HG03378 (cell line): ENCODE data around the gene TPCN1.

Experiments used
- ATAC-seq: cut with Tn5 transposase; IDR thresholded peaks from one replicate; pipeline ENCODE4 v1.9.1; 2021; ENCODE audit warnings: mild to moderate bottlenecking, moderate library complexity; ENCODE audit not compliant: unreplicated experiment

Gene TPCN1

GRCh38 chr12:113278633-113279032 is 57.4 kb downstream of the TPCN1 start:
- no peak for ATAC-seq

- no peak for ATAC-seq
Observed at GRCh38 chr12:113284751-113285150, 63.5 kb downstream of the TPCN1 start.

- ATAC-seq, result no peak
Observed at GRCh38 chr12:113285679-113286610, 64.7 kb downstream of the TPCN1 start.

- ATAC-seq, result no peak
Observed at GRCh38 chr12:113286712-113287111, 65.4 kb downstream of the TPCN1 start.

GRCh38 chr12:113287146-113287898 is 66.1 kb downstream of the TPCN1 start:
- ATAC-seq, result no peak

GRCh38 chr12:113287899-113288282 is 66.6 kb downstream of the TPCN1 start:
- ATAC-seq, result no peak

- ATAC-seq, result no peak
Observed at GRCh38 chr12:113289361-113289760, 68.1 kb downstream of the TPCN1 start.

GRCh38 chr12:113290506-113290905 is 69.2 kb downstream of the TPCN1 start:
- no peak for ATAC-seq

GRCh38 chr12:113291586-113291985 is 70.3 kb downstream of the TPCN1 start:
- no peak for ATAC-seq

- ATAC-seq, result no peak
Observed at GRCh38 chr12:113292091-113292490, 70.8 kb downstream of the TPCN1 start.

- ATAC-seq, result no peak
Observed at GRCh38 chr12:113292547-113292946, 71.3 kb downstream of the TPCN1 start.

GRCh38 chr12:113293100-113293499 is 71.8 kb downstream of the TPCN1 start:
- ATAC-seq, result no peak

GRCh38 chr12:113295886-113296556 is 74.8 kb downstream of the TPCN1 start:
- no peak for ATAC-seq

- ATAC-seq, result no peak
Observed at GRCh38 chr12:113296557-113297213, 75.4 kb downstream of the TPCN1 start.

GRCh38 chr12:113297214-113297587 is 75.9 kb downstream of the TPCN1 start:
- ATAC-seq, result no peak

GRCh38 chr12:113297621-113298471 is 76.6 kb downstream of the TPCN1 start:
- ATAC-seq, result no peak

- no peak for ATAC-seq
Observed at GRCh38 chr12:113298472-113298817, 77.2 kb downstream of the TPCN1 start.

- no peak for ATAC-seq
Observed at GRCh38 chr12:113298861-113299545, 77.7 kb downstream of the TPCN1 start.

GRCh38 chr12:113299619-113300237 is 78.5 kb downstream of the TPCN1 start:
- ATAC-seq, result no peak
